Adrenal gland (tissue), 5 donors: ENCODE data around the gene AKT1S1.

Experiments used
- POLR2A ChIP-seq, 2 donors: fragments of 450-650 bp; IDR thresholded peaks; one replicate each; pipeline ENCODE4 v1.6.1; 2017; ENCODE audit warnings: antibody characterized with exemption in 2 of 2, mild to moderate bottlenecking in 2 of 2, moderate library complexity in 1 of 2
- TF ChIP-seq, protein P1 (sequence below), 6 experiments: fragments of 450-650 bp in 4 of 6; fragments of 200-600 bp in 2 of 6; sonication (generic) in 1 of 6; IDR thresholded peaks; 1 replicate in 5 of 6; 2 replicates in 1 of 6; pipeline versions ENCODE4 v1.5.1 to v1.8.0; 2016 to 2021; ENCODE audit warnings: antibody characterized with exemption in 6 of 6, mild to moderate bottlenecking in 2 of 6, moderate library complexity in 1 of 6
- donor health status: DM: no; HTN: no; CAD: no.

DNA sequence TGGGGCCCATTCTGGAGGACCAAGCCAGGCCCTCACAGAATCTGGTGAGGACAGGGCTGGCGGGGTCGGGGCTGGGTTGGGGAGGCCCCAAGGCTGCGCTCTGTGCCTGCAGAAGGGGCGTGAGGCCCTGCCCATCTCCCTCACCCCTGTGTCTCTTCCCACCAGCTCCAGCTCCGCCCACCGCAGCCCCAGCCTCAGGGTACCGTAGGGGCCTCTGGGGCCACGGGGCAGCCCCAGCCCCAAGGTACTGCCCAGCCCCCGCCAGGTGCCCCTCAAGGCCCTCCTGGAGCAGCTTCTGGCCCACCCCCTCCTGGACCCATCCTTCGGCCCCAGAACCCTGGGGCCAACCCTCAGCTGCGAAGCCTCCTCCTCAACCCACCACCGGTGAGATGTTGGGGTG, 41.6 kb downstream of the AKT1S1 start:
- TF ChIP-seq, protein P1, sequence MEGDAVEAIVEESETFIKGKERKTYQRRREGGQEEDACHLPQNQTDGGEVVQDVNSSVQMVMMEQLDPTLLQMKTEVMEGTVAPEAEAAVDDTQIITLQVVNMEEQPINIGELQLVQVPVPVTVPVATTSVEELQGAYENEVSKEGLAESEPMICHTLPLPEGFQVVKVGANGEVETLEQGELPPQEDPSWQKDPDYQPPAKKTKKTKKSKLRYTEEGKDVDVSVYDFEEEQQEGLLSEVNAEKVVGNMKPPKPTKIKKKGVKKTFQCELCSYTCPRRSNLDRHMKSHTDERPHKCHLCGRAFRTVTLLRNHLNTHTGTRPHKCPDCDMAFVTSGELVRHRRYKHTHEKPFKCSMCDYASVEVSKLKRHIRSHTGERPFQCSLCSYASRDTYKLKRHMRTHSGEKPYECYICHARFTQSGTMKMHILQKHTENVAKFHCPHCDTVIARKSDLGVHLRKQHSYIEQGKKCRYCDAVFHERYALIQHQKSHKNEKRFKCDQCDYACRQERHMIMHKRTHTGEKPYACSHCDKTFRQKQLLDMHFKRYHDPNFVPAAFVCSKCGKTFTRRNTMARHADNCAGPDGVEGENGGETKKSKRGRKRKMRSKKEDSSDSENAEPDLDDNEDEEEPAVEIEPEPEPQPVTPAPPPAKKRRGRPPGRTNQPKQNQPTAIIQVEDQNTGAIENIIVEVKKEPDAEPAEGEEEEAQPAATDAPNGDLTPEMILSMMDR (IDR thresholded peaks at IDR 0.05), result no peak
- TF ChIP-seq POLR2A (IDR thresholded peaks at IDR 0.05), result no peak
